ENCODE data around the gene PPP2R2C. TPM values are rescaled to one million over a fixed set of nuclear protein-coding genes. Genes with fewer than 3 reads are reported as not detected.
A peak's percentile ranks its signal among the peaks of the same experiment; 100 is the strongest.

The PPP2R2C gene
- total and polyA plus RNA-seq, 12 donors: 0.14 to 10.6 (median 4.2) TPM

GRCh38 chr4:6448476-6449170 is 23.8 kb downstream of the PPP2R2C start:
- WGBS, 2 donors: 81 to 85% methylated on average over 21 of the region's 21 CpGs
- Histone ChIP-seq H3K9me3 (no peaks in the 10 kb centered on the region), H3K36me3 (no peaks in the 10 kb centered on the region), H3K4me1 (peaks cover 0 to 22% (median 12%) of the 10 kb centered on the region in 9 donors), H3K27ac (no peak overlapping the region), H3K27me3 (peaks cover 0 to 55% (median 20%) of the 10 kb centered on the region in 7 donors), H3K4me3 (no peak overlapping the region)
- DNase-seq (no peak), ATAC-seq (no peak)
- TF ChIP-seq, protein P1, sequence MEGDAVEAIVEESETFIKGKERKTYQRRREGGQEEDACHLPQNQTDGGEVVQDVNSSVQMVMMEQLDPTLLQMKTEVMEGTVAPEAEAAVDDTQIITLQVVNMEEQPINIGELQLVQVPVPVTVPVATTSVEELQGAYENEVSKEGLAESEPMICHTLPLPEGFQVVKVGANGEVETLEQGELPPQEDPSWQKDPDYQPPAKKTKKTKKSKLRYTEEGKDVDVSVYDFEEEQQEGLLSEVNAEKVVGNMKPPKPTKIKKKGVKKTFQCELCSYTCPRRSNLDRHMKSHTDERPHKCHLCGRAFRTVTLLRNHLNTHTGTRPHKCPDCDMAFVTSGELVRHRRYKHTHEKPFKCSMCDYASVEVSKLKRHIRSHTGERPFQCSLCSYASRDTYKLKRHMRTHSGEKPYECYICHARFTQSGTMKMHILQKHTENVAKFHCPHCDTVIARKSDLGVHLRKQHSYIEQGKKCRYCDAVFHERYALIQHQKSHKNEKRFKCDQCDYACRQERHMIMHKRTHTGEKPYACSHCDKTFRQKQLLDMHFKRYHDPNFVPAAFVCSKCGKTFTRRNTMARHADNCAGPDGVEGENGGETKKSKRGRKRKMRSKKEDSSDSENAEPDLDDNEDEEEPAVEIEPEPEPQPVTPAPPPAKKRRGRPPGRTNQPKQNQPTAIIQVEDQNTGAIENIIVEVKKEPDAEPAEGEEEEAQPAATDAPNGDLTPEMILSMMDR (IDR thresholded peaks at IDR 0.05): no peak
- intact Hi-C loops (cut with DNase I): no loop called here

DNA sequence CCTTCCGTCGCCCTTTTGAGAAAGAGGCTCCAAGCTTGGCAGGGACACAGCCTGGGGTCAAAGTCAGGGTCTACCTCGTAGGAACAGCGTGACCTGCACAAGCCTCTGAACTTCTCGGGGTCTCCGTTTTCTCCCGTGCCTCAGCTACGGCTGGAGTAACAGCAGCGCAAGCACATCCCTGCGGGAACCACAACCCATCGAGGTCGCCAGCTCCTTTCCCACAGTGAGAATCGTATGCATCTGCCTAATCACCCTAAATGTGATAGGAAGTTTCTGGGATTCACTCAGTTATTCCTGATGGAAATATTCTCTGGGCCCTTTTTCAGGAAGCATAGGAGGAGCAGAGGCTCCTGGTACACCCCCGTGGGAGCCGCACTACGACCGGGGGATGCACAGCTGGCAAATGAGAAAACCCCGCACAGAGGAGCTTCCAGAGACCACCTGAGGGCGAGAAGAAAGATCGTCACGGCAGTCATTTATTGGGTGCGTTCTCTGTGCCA is 24.7 kb downstream of the PPP2R2C start:
- H3K4me3 ChIP-seq: no peak overlapping the region
- intact Hi-C loops (cut with DNase I): no loop called here
- TF ChIP-seq, protein P1 (IDR thresholded peaks at IDR 0.05): no peak
- H3K36me3 ChIP-seq: no peaks in the 10 kb centered on the region
- H3K27ac ChIP-seq: no peak overlapping the region
- 60 to 64% methylated on average over 22 of the region's 22 CpGs for WGBS, 2 donors
- H3K4me1 ChIP-seq: peaks cover 0 to 22% (median 12%) of the 10 kb centered on the region in 9 donors
- peaks cover 0 to 64% (median 18%) of the 10 kb centered on the region in 7 donors for H3K27me3 ChIP-seq
- no peaks in the 10 kb centered on the region for H3K9me3 ChIP-seq
- DNase-seq (no peak), ATAC-seq (no peak)

DNA sequence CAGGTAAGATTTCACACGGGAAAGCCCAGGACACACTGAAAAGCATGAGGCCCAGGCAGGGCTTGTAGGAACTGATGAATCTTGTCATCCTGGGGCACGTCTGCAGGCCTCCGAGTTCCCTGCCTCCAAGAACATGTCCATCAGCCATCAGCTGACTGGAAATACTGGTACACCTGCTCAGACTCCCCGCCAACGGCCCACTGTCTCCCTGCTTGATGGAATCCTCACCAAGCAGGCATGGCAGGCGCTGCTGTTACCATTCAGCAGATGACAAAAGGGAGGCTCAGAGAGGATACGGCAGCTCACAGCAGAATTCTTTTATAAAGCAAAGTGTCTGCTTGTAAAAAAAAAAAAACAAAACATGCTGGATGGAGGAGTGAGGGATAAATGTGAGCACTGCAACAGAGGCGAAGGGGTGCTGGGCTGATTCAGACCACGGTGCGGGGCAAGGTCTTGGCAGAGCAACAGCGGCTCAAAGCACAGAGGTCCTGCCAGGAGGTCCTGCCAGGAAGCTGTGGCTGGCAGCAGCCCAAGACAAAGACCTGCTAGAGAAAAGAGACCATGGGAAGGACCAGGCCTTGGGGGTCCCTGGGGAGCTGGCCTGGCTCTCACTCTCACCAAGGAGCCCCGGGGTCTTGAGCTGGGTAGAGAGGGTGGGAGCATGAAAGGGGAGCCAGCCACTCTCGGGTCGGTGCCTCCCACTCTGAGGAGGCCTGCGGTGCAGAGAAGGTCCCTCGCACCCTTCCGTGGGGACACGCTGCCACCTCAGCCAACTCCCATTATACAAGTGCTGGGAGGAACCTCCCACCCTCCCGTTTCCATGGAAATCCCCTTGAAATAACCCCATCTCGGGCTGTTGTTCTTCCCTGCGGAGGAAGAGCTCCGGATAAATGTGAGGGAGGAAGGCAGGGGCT is 25.6 kb downstream of the PPP2R2C start:
- H3K27me3 ChIP-seq: peaks cover 0 to 68% (median 15%) of the 10 kb centered on the region in 7 donors
- H3K36me3 ChIP-seq: no peaks in the 10 kb centered on the region
- peaks cover 0 to 22% (median 12%) of the 10 kb centered on the region in 9 donors for H3K4me1 ChIP-seq
- intact Hi-C loops (cut with DNase I): no loop called here
- H3K4me3 ChIP-seq: no peak overlapping the region
- DNase-seq (peak; percentile 22 to 59), ATAC-seq (peak; percentile 12 to 63 (median 52))
- H3K9me3 ChIP-seq: no peaks in the 10 kb centered on the region
- no peak overlapping the region for H3K27ac ChIP-seq
- TF ChIP-seq, protein P1 (IDR thresholded peaks at IDR 0.05): no peak
- WGBS, 2 donors: 30 to 34% methylated on average over 22 of the region's 22 CpGs

- WGBS, 2 donors: 81% methylated on average over 14 of the region's 14 CpGs
- H3K27me3 ChIP-seq: peaks cover 0 to 73% (median 21%) of the 10 kb centered on the region in 7 donors
- TF ChIP-seq, protein P1 (IDR thresholded peaks at IDR 0.05): no peak
- H3K4me3 ChIP-seq: no peak overlapping the region
- H3K4me1 ChIP-seq: peaks cover 0 to 22% (median 12%) of the 10 kb centered on the region in 9 donors
- no peak for ATAC-seq
- intact Hi-C loops (cut with DNase I): no loop called here
- no peaks in the 10 kb centered on the region for H3K9me3 ChIP-seq
- H3K36me3 ChIP-seq: no peaks in the 10 kb centered on the region
- no peak for DNase-seq
- no peak overlapping the region for H3K27ac ChIP-seq
Observed at GRCh38 chr4:6446130-6446482, 26.3 kb downstream of the PPP2R2C start.
